Measurements from ENCODE around the gene CCNY.
"Not testable (repeated sequence)": the region's sequence is repeated elsewhere in the genome, so short reads cannot be mapped to it uniquely, and the experiment has no call there.

The CCNY gene

DNA sequence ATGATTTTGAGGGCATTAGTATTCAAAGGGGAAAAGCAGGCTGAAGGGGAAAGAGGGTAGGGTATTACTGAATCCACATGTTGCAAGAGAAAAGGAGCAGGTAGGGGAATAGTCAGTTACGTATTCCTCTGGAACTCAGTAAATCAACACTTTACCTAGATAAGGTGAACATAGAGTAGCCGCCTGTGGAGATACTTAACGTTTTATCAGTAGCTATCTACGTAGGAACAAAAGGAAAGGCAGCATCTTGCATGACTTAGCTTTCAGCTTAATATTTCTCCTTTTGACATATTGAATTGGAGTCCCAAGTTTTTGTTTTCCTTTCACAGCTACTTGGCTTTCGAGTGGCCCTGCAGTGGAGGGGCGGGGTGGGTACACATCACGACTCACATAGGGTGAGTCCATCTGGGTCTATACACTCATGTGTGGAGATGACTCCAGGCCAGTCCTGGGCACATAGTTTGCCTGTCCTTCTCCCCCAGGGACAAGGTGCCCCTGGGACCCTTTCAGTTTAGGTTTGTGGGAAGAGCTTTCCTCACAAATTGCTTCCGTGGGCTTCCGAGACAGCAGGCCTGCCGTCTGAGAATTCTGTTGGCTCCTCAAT is 48.1 kb downstream of the CCNY start:
- DNase-seq (ENCODE audit: low read depth in 2 of 2), result no peak

- no peak for DNase-seq (ENCODE audit: low read depth in 2 of 2)
These were observed 50.4 kb downstream of the CCNY start for GRCh38 chr10:35386594-35387174.

DNA sequence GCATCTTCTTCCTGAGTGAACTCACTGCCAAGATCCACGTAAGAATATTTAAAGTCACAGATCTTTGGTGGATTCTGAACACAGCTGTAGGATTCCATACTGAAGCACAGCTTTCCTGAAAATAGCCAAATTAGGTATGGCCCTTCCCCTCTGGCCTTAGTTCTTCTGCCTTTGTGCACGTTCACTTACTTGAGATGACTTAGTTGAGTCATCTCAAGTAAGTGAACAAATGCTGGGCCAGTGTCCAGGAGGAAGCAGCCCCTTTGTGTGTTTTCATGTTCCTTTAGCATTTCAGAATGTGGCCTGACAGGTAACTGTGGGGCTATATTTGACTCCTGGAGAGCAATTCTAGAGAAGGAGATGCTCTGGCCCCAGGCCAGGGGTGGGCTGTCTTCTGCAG is 51.5 kb downstream of the CCNY start:
- no peak for DNase-seq (ENCODE audit: low read depth in 2 of 2)

DNA sequence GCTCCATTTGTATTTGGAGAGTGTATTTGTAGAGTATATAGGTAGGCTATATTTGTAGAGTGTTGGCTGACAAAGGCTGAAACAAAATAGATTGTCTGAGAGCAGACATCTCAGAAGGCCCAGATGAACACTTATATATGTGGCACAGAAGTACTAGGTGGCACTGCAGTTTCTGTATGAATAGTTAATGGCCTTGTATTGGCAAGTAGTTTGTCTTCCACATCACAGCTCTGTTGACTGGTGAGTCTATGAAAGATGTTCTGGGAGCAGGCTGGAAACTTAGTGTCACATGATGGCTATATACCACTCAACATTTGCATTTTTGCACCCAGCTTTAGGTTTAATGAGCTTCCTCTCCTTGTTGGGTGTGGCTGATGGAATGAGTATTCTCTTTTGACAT is 51.9 kb downstream of the CCNY start:
- DNase-seq (ENCODE audit: low read depth in 2 of 2), result no peak

DNA sequence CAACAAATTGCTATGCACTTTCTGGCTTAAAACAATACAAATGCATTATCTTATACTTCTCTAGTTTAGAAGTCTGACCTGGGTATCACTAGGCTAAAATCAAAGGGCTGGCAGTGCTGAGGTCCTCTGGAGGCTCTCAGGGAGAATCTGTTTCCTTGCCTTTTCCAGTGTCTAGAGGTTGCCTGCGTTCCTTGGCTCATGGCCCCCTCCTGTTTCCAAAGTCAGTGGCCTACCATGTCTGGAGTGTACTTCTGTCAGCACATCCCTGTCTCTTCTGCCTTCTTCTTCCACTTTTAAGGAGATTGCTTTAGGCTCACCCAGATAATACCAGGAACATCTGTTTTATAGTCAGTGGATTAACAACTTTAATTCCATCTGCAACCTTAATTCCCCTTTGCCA is 52.4 kb downstream of the CCNY start:
- no peak for DNase-seq (ENCODE audit: low read depth in 2 of 2)

- no peak for DNase-seq (ENCODE audit: low read depth in 2 of 2)
These were observed 54.0 kb downstream of the CCNY start for GRCh38 chr10:35390161-35390840.

DNA sequence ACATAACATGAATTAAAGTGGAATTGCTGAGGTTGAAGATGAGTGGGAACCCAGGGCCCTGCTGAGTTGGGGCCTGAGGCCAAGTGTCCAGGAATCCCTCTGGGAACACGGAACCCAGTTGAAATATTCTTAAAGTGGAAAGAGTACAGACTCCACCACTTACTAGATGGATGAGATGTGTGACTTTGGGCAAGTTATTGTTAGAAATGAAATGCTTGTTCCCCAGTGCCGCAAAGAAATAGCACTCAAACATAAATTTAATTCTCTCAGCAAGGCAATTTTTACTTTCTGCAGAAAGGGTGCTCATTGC is 54.5 kb downstream of the CCNY start:
- DNase-seq (ENCODE audit: low read depth in 2 of 2), result no peak

DNA sequence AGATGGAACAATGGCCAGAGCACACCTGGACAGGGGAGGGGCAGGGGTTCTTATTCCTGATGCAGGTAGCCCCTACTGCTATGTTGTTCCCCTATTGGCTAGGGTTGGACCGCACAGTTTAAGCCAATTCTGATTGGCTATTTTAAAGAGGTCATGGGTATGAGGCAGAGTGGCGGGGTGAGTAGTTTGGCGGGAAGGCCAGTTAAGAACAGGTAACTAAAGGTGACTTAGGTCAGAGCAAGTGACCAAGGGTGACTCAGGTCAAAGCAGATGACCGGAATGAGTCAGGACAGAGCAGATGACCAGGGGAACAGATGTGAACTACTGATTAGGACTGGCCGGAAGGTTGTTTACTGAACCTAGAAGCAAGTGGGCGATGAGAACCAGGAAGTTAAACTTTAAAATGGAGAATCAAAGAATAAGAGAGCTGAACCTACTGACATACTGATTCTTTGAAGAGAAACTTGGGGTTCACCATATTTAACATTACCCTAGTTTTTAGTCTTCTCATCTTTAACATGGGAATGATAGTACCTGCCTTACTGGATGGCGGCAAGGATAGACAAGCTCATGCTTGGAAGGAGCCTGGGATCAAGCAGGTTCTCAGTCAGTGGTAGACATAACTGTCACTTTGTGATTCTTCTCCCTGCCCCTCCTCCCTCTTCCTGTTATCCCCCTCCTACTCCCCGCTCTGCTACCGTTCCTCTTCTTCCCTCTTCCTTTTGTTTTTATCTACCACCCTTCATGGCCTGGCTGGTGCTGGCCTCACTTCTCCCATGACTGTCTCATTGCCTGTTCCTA is 55.0 kb downstream of the CCNY start:
- DNase-seq (ENCODE audit: low read depth in 2 of 2), result no peak

DNA sequence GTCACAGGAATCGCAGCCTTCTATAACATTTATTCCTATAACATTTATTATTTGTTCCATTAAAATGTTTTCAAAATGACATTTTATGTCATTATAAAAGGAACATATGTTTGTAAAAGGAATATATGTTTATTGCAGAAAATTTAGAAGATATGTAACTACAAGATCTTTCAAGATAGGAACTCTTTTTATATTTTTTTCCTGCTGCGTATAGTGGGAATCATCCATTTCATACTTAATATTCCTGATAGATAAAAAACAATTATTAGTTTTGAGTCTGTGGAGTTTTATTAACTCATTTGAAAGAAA is 55.6 kb downstream of the CCNY start:
- no peak for DNase-seq (ENCODE audit: low read depth in 2 of 2)

- DNase-seq (ENCODE audit: low read depth in 2 of 2), result no peak
These were observed 56.3 kb downstream of the CCNY start for GRCh38 chr10:35392482-35393228.

DNA sequence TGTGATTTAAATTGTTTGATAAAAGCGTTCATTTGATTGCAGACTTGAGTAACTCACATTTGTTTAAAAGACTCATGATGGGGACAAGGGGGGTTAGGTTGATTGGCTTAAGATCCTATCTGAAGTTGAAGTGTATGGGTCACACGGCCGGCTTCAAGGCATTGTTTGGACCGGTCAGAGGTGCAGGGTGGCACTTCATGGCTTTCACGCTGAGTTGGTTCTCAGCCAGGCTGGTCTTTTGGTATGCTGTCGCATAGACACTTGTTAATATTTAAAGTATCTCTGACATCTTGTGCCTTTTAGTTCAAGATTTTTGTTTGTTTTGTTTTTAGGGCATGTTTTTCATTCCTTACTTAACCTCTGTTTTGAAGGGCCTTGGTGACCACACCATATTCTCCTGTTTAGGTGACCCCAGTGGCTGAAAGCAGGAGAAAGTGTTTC is 58.1 kb downstream of the CCNY start:
- no peak for DNase-seq (ENCODE audit: low read depth in 2 of 2)

- DNase-seq (ENCODE audit: low read depth in 2 of 2), result no peak
These were observed 58.6 kb downstream of the CCNY start for GRCh38 chr10:35394934-35395333.

- DNase-seq (ENCODE audit: low read depth in 2 of 2), result no peak
These were observed 60.5 kb downstream of the CCNY start for GRCh38 chr10:35396560-35397434.

- DNase-seq (ENCODE audit: low read depth in 2 of 2), result no peak
These were observed 61.6 kb downstream of the CCNY start for GRCh38 chr10:35397953-35398352.

DNA sequence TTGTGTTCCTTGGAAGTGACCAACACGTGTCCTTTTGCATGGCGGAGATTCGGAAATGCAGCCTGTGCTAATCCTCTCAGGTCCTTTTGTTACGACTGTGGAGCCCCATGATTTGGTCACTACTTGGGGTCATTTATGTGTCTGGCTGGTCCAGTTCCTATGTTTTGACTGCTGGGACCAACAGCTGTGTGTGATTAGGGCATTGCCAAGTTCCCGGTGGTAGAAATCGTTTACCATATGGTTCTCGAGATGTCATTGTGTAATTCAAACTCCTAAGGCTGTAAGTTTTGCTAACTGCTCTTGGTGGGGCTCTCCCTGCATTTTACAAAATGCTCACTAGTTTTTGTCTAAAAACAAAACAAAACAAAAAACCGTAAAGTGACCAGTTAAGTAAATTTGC is 62.0 kb downstream of the CCNY start:
- no peak for DNase-seq (ENCODE audit: low read depth in 2 of 2)

DNA sequence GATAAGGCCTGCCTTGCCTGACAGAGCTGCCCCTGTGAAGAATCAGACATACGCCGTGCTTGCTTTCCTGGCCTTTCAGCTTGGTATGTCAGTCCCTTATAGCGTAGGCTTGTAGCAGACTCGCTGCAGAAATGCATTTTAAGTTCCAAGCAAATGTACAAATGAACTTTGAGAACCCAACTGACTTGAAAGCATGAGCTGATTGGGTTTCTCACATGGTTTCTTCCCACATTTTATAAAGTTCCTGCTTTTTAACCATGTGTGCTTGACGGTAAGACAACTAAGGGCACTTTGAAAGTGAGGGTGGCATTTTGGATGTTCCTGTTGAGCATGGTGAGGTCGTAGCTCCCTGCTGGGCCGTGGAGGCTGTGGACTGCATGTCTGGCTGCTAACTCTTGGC is 62.6 kb downstream of the CCNY start:
- DNase-seq (ENCODE audit: low read depth in 2 of 2), result no peak

DNA sequence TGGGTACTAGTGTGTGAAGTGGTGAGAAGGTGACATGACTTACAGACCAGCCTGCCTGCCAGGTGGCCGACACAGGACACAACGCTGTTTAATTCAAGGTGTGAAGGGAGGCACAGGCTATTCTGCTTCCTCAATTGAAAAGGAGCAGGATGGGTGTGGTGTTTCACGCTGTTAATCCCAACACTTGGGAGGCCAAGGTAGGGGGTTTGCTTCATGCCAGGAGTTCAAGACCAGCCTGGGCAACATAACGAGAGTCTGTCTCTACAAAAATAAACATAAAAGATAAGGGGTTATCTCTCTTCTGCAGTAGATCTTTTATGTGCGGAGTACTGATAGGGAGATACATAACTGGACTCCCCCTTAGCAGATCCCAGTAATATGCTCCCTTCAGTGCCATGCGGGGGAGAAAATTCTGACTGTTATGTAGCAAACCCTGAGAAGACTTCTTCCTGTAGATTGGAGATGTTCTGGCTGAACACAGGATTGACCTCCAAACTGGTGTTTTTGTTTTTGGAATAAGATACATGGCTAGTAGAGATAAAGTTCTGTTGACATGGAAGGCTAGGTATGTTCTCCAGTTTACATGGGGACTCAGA is 63.2 kb downstream of the CCNY start:
- DNase-seq (ENCODE audit: low read depth in 2 of 2), result no peak

GRCh38 chr10:35400595-35401268 is 64.4 kb downstream of the CCNY start:
- DNase-seq (ENCODE audit: low read depth in 2 of 2), result no peak

- DNase-seq (ENCODE audit: low read depth in 2 of 2), result not testable (repeated sequence)
These were observed 67.2 kb downstream of the CCNY start for GRCh38 chr10:35403491-35403890.

GRCh38 chr10:35404077-35404476 is 67.8 kb downstream of the CCNY start:
- DNase-seq (ENCODE audit: low read depth in 2 of 2), result not testable (repeated sequence)

Measured in stimulated activated CD4-positive, alpha-beta T cell treated with anti-CD3 and anti-CD28 coated beads, Interleukin-4, amount 100 ng/mL, for 48 hours (primary cell).